NOMO-1 treated with dmso at 0.1 percent for 144 hours (cell line): ENCODE measurements around the gene S100A2.
"Not testable (repeated sequence)": the region's sequence is repeated elsewhere in the genome, so short reads cannot be mapped to it uniquely, and the experiment has no call there.

Experiments
- DNase-seq: peaks from one replicate; lab custom pipeline; 2025; ENCODE audit not compliant: unreplicated experiment; lab: John Stamatoyannopoulos, UW

The S100A2 gene

DNA sequence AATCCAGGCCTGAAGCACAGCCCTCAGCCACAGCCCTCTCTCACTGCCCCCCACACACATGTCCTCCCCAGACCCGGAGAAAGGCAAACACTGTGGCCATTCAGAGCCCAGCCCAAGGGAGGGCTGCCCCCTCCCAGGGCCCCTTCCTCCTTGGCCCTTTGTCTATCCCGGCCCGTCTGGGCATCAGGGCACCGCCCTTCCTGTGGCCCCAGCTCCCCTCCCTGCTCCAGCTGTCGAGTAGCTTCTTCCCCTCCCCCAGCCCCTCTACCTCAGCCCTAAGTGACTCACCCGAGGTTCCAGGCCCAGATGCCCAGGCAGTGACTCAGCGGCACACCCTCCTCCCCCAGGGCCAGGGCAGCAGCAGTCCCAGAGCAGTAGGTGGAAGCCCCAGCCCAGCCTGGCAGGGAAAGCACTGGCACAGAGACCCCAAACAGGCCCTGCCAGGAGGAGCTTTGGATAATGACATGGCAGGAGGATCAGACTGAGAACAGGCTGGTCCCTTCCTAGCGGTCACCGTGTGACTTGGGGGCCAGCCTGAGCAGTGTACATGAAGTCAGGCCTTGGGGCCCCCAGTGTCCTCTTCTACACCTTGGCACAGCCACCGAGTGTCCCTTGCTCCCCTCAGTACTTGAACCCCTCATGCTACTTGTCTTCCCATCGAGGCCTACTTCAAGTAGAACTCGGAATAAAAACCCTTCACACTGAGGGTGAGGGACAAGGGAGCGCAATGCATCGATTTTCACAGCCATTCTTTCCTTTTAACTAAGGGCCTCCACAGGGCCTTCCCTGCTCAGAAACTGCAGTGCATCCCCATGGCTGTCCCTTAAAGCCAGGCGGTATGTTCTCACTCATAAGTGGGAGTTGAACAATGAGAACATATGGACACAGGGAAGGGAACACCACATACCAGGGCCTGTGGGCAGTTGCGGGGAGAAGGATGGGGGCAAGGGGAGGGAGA is 1.0 kb upstream of the S100A2 start:
- DNase-seq, result peak; percentile 97

DNA sequence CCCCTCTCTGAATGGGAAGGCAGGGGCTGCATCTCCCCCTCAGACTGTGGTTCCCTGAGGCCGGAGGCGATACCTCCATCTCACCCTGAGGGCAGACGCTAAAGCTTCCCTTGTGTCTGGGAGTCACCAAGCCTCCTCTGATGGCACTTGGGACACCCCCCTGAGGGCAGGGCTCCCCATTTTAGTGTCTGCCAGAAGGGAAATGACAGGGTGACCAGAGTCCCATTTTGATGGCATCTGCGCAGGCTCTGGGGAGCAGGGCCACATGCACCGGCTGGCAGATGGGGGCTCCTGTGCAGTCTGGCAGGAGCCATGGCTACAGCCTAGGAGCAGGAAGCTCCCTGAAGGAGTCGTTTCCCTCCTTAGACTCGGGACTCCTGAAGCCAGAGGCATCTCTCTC is 1.7 kb downstream of the S100A2 start:
- DNase-seq, result no peak

DNA sequence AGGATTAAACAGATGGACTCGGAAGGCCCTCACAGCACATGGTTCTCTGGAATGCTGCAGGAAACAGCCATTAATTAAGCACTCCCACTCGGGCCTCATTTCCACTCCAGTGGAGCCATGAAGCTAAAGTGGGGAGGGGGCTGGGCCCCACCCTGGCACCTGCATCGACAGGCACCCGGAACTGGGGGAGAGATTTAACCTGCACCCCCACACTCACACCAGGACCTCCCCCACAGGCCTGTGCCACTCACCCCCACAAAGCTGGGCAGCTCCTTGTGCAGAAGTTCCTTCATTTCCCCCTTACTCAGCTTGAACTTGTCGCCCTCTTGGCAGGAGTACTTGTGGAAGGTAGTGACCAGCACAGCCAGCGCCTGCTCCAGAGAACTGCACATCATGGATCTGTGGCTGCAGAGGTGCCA is 2.2 kb downstream of the S100A2 start:
- DNase-seq, result no peak

DNA sequence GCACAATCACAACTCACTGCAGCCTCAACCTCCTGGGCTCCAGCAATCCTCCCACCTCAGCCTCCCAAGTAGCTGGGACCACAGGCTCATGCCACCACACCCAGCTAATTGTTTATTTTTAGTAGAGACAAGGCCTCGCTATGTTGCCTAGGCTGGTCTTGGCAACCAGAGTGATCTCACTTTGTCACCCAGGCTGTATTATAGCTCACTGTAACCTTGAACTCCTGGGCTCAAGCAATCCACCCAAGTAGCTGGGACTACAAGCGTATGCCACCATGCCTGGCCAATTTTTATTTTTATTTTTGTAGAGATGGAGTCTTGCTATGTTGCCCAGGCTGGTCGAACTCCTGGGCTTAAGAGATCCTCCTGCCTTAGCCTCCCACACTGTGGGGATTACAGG is 3.6 kb downstream of the S100A2 start:
- not testable (repeated sequence) for DNase-seq

DNA sequence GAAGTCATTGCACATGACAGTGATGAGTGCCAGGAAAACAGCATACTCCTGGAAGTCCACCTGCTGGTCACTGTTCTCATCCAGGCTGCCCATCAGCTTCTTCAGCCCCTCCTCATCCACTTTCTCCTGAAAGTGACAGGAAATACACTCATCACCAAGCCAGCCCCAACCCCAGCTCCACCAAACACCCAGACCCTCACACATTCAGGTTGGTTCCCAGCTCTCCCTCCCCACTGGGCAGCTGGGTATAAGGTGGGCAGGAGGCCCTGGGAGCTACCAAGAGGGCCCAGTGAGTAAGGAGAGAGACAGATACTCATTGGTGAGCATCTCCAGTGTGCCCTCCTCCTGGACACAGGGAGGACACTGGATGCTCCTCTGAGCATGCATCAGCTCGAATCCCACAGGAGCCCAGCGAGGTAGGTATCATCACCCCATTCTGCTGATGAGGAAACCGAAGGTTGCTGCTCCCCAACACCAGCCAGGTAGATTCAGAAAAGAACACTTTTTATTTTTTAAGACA is 4.1 kb downstream of the S100A2 start:
- no peak for DNase-seq

DNA sequence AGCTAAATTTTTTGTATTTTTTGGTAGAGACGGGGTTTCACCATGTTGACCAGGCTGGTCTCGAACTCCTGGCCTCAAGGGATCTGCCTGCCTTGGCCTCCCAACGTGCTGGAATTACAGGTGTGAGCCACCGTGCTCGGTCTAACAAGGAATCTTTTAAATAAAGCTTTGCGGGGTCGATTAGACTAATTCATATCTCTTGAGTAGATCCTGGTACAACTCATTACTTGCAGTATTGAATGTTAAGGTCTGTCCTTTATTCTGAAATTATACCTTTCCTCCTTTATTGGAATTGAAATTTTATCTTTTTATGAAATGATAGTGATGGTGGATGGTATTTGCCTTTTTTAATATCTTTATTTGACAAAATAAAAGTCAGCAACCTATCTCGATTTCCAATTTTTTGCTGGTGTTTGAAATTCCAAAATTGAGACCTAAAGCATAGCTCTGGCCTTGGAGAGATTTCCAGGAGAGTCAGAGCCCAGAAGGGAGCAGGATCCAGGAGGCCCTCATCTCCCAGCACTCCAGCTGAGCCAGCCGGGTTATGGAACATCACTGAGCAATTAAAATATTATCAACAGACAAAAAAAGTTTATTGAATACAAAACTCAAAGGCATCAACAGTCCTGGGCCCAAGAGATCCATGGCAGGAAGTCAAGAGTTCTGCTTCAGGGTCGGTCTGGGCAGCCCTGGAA is 4.7 kb downstream of the S100A2 start:
- DNase-seq, result no peak

DNA sequence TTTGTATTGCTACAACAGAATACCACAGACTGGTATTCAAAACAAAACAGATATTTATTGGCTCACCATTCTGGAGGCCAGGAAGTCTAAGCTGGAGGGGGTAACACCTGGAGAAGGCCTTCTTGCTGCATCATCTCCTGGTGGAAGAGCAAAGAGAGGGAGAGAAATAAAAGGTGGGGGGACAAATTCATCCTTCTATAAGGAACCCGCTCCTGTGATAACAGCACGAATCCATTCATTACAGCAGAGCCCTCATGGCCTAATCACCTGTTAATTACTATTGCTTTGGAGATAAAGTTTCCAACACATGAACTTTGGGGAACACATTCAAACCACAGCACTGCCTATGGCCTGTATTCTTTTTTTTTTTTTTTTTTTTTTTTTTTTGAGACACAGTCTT is 5.4 kb downstream of the S100A2 start:
- no peak for DNase-seq

DNA sequence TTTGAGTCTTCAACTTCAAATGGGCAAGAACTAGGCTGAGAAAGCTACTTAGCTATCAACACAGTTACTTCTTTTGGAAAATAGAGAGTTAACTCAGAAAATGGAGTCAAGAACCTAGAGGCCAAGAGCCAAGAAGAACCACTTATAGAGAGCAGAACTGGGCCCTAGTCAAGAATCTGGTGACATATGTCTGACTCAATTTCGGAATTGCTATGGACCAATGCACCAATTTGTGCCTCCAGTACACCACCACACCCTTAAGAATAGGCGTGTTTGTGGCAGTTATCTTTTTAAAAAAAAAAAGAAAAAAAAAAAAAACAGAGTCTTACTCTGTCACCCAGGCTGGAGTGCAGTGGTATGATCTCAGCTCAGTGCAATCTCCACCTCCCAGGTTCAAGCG is 7.8 kb downstream of the S100A2 start:
- no peak for DNase-seq

DNA sequence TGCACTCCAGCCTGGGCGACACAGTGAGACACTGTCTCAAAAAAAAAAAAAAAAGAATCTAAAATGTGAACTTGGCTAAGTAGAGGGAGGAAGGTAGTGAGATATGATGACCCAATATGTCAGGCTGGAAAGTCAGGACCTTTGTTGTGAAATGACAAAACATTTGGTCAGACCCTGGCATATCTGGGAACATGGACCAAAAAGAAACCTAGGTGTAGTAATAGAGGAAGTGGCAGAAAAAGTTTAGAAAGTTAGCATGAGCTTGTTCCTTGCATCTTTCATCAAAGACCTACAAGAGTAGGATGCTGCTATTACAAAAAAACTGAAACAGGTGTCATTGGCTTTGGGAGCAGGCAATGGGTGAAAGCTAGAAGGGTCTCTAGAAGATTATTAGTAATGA is 9.3 kb downstream of the S100A2 start:
- no peak for DNase-seq

DNA sequence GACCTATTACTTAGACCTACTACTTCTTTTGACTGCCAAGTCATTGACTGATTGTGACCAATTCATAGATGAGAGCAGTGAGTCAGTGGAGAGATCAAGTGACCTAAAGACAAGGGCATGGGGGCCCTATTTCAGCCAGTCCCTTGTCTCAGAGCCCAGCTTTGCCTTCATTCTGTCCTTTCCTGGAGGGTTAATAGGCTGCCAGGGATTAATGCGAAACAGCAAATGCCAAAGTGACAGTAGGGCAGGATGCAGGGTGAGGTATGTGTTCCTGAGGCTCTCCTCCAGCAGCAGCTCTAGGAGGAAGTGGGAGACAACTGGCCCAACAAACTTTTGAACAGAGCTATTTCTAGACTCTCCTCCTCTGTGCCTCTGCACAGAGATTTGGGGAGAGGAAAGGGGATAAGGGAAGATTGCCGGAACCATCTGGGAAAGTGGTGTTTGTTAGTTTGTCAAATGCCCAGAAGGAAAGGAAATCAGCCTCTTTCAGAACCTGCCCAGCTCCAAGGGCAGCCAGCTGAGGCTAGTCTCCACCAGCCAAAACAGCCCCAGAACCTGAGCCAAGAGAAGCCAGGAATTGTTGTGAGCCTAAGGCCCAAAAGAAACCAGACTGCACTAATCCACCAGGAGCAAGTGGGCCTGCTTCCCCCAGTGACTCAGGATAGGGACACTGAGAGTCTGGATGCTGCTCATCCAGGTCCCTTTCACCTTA is 11.7 kb downstream of the S100A2 start:
- no peak for DNase-seq

DNA sequence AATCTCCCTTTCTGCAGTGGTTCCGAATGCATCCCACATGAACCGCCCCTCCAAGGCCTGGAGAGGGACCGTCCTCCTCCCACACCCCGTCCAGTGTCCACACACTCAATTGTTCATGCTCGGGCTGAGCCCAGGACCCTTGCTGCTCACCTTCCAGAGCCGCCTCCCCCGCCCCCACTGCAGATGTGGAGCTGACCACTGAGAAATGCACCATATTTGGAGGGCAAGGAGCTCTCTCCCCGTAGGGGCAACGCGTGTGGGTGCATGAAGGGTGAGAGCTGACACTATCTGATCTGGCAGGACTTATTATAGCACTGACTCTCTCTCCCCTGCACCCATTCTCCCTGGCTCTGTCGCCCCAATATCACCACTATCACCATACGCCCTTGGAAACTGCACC is 12.5 kb downstream of the S100A2 start:
- no peak for DNase-seq

DNA sequence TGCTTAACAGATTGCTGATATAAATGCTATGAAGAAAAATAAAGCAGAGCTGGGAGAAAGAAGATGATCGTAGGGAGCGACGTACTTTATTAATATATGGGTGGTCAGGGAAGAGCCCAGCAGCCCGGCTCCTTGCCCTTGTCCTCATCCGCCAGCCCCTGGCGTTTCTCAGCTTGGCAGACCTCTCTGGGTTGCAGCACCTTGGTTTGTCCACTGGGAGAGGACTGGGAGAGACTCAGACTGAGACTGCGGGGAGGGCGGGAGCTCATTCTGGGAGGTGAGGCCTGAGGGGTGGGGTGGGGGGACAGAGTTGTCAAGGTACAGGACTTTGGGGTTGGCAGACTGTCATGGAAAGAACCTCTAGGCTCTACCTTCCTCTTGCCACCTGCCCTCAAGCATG is 13.3 kb downstream of the S100A2 start:
- no peak for DNase-seq

DNA sequence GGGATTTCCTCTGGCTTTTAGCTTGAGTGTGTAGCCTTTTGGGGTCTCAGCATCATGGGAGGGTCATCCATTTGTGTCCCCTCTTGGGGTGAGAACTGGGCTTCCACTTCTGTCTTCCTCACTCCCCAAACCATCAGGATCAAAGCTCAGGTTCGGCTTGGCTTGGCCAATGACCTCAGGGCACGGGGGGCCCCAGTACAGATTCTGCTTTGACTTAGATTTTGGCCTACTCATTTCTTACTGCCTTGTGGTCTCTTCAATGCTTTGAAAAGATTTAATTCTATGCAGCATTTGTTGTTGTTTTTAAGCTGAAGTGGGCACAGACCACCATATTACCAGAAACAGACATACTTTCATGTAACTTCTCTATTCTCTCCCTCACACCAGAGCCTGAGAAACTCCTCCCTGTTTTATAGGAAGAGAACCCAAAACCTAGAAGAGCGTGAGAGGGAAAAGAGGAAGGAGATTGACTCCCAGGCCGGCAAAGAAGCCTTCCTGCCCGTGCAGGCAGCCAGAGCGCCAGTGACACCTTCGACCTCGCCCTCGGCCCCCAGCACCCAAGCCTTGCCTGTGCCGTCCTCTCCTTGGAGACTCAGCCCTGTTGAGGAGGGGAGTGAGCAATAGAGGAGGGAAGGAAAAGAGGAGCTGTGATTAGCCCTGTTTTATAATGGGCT is 14.7 kb downstream of the S100A2 start:
- peak; percentile 64 for DNase-seq

DNA sequence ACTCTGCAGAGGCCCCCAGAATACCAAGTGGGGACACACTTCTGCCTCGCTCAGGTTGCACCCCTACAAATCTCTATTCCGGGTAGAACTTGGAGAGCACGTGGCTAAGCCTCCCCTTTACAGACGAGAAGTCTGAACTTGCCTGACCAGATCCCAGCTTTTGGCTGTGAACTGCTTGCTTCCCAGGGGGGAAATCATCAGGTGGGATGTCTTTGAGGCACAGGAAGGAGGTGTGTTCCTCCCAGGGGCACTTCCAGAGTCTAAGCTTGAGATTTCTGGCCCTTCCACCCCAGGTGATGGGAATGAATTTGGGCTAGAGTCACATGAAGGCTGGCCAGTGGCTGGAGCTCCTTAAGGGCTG is 15.3 kb downstream of the S100A2 start:
- no peak for DNase-seq

DNA sequence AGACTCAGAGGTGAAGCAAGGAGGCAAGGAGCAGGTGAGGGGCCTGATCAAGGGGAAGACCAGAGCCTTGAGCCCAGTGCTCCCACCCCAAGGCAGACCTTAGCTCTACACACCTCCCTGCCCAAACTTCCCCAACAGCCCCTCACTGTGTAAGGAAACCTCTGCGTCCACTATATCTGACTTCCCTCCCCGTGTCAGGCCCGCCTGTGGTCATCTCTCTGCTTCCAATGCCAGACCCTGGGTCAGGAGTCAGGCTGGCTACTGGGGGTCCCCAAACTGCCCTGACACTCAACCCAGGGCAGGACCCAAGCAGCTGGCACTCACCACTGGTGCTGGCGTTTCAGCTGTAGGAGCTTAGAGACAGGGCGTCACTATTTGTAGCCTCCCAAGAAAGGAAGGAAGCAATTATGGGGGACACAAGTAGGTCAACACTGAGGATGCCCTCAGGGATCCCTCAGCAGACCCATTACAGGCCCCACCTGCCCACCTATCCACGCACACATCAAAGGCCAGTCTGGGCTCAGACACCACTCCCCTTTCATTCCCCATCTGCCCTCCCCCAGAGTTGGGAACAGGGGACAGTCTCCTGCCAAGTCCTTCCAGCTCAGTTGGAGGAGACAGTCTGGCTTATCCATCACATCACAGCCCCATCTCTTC is 15.8 kb downstream of the S100A2 start:
- DNase-seq, result no peak

DNA sequence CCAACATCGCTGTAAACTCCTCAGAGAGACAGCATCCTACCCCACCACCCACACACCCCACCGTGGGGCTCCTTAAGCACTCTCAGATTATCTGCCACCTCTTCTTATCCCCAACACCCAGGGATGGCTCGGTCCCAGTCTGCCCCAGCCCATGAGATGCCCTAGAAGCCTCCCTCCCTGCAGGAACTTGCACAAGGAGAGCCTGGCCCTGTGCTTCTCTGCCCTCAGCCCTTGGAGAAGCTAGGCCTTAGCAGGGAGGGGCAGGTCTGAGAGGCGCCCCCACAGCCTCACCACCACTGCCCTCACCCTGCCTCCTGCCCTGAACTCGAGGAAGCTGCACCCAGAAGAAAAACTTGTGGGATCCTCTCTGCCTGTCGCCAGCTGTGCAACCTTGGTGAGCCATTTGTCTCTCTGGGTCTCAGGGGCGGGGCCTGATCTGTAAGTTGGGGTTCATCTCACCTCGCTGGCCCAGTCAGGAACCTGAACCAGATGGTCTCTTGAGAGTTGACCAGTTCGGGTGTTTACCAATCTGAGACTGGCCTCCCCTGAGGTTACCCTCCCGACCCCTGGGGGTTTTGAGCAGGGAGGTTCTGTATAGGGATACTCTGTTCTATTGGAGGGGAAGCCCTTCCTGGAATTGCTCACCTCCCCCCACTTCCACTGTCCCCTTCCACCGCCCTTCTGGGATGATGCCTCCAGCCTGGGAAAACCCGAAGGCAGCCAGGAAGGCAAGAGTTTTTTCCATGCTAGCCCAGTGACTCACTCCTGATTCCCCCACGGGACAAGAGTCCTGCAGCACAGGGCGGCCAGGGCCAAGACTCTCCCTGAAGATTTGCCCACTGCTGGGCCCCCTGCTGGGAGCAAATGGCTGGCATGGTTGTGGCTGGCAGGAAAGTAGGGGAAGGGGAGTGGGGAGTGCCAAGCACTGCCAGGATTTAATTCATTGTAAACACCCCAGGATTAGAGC is 16.6 kb downstream of the S100A2 start, which contains the start of gene S100A3:
Gene S100A3, minus strand, starts transcription at position 537 of the 967 bp plus-strand sequence. CDS start 773 bp downstream, outside the sequence.
- DNase-seq, result no peak

DNA sequence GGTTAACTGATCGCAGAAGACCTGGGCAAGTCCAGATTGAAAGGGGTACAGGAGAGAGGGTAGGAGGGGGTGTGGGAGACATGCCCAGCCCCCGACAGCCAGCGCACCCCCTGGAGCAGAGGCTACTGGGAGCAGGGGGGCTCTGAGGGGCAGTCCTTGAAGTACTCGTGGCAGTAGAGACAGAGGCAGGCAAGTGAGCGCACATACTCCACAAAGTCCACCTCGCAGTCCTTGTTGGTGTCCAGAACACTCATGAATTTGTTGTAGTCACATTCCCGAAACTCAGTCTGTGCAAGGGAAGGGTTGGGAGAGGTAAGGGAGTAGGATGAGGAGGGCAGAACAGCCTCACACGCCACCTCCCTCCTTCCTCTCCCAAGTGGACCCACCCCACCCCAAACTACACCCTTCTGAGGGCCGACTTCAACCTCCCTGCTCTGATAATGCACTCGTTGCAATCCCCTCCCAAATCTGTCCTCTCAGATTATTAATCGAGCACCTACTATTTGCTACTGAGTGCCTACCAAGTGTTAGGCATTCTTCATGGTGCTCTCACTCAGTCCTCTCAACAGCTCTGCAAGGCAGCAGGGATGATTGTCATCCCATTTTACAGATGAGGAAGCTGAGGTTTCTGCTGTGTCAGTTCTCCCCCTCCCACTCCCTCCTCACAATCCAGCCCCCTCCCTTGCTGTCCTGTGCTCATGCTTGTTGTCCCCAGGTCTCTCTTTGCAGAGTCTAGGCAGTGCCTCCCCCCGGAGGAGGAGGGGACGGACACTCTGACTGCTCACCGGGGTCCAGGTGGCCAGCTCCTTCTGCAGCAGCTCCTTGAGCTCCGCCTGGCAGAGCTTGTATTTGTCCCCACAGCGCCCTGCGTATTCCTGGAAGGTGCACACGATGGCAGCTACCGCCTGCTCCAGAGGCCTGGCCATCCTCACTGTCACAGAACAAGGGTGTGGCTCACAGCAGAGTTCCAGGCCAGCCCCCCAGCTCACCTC is 17.8 kb downstream of the S100A2 start:
- DNase-seq, result no peak
